ENCODE measurements around the gene SERPINA5.

GRCh38 chr14:94598816-94599655 lies 17.8 kb downstream of the SERPINA5 start:
- TF ChIP-seq CTCF (IDR thresholded peaks at IDR 0.05; ENCODE audit: poor library complexity, severe bottlenecking), result no peak
- TF ChIP-seq POLR2AphosphoS5 (IDR thresholded peaks at IDR 0.05), result no peak
- no peak for TF ChIP-seq EZH2 (IDR thresholded peaks at IDR 0.05; ENCODE audit: borderline replicate concordance, insufficient read depth, low read length, poor library complexity, severe bottlenecking)
- no peak for TF ChIP-seq SMC3 (conservative IDR thresholded peaks at IDR 0.05; ENCODE audit: poor library complexity)
- TF ChIP-seq EP300 (conservative IDR thresholded peaks at IDR 0.05; ENCODE audit: poor library complexity, severe bottlenecking), result no peak
- TF ChIP-seq MXI1 (conservative IDR thresholded peaks at IDR 0.05; ENCODE audit: poor library complexity, severe bottlenecking), result no peak
